GM21390 (cell line): ENCODE results near the gene SERGEF.

Source experiments
- ATAC-seq: cut with Tn5 transposase; IDR thresholded peaks from one replicate; pipeline ENCODE4 v1.9.1; 2021; ENCODE audit not compliant: unreplicated experiment

SERGEF gene

DNA sequence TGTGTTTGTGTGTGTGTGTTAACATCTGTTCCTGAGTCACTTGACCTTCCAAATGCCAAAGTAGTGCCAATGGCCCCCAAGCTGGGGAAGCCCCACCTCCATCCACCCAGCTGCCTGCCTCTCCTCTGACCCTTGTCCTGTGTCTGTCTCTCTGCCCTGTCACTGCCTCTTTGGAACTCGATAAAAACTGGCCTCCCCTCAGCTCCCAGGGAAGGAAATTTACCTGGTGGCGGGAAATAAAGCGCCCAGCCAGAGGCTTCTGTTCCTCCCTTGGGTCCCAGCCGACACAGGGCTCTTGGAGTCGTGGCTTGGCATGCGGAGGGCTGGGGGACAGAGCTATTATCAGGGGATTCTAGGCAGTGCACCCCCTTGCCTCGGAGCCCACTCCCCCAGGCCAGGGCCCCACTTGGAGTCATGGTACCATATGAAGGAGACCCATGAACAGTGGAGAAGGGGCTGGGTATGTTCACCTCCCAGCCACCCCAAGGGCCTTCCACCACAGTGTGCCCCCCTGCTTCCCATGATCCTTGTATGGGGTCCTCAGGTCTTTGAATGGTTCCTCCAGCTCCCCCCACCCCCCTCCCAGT is 272.1 kb downstream of the SERGEF start:
- no peak for ATAC-seq

GRCh38 chr11:17739945-17740338 is 272.9 kb downstream of the SERGEF start:
- no peak for ATAC-seq

- no peak for ATAC-seq
These were observed 274.5 kb downstream of the SERGEF start for GRCh38 chr11:17738151-17738973.
